GM15510 (cell line): ENCODE results near the gene TGM5.

Experiments
- POLR2A ChIP-seq: IDR thresholded peaks from 3 replicates; pipeline ENCODE4 v1.6.1; 2011; ENCODE audit warnings: borderline replicate concordance; ENCODE audit not compliant: insufficient read length; ENCODE audit errors: extremely low read depth

Gene TGM5

GRCh38 chr15:43214169-43214568 lies 52.6 kb downstream of the TGM5 start:
- TF ChIP-seq POLR2A: no peak

GRCh38 chr15:43213466-43213865 lies 53.3 kb downstream of the TGM5 start:
- TF ChIP-seq POLR2A: no peak

DNA sequence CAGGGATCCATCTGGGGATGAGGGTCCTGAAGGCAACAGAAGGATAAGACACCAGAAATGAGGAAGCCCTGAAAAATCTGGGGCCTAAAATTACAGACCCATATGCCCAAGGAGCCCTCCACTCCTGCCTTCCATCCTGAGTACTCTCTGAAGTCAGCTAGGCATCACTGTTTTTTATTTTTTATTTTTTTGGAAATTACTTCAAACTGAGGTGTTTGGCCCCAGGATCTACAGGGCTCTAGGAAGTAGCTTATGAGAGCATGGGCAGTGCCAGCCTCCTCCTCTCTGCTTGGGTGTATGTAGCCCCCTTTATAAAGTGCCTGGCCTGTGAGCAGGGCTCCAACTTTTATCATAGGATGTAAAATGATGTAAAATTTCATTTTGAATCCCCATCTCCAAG lies 53.8 kb downstream of the TGM5 start:
- no peak for TF ChIP-seq POLR2A

GRCh38 chr15:43212299-43212698 lies 54.4 kb downstream of the TGM5 start:
- TF ChIP-seq POLR2A: no peak

- TF ChIP-seq POLR2A: no peak
Measured at GRCh38 chr15:43211224-43211735, 55.4 kb downstream of the TGM5 start.

DNA sequence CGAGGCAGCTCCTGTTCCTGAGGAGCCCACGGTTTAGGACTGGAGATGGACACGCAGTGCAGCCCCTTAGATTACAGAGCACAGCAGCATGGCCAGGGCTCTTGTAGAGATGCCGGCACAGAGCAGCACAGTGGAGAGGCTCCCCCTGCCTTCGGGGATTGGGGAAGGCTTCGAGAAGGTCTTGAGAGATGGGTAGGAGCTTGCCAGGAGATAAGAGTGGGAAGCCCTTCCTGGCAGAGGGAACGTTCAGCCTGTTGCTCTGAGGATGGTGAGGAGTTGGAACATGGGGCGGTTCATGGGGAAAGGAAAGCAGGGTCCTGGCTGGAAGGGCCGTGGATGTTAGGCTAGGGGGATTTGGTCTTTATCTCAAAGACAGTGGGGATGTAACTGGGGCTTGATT lies 55.9 kb downstream of the TGM5 start:
- no peak for TF ChIP-seq POLR2A

DNA sequence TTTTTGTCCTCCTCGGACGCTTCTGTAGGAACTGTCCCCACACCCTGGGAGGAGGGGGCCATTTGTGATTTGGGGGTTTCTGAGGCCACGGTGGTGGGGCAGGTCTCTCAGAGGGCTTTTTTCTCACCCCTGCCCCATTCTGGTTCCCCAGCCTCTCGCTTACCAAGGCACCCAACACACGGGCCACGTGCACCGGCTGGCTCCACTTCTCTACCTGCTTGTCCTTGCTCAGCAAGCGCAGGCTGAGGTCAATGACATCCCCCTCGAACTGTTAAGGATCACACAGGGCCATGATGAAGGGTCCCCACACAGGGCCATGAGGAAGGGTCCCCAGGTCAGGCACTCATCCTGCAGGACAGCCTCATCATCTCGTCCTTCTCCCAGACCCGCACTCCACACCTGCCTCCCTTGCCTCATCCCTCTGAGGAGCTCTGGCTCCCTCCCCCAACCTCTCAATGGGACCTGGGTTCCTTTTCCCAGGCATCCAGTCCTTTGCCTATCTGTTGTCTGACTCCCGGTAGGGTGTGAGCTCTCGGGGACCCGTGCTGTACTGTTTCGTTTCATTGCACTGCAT lies 56.5 kb downstream of the TGM5 start:
- no peak for TF ChIP-seq POLR2A

DNA sequence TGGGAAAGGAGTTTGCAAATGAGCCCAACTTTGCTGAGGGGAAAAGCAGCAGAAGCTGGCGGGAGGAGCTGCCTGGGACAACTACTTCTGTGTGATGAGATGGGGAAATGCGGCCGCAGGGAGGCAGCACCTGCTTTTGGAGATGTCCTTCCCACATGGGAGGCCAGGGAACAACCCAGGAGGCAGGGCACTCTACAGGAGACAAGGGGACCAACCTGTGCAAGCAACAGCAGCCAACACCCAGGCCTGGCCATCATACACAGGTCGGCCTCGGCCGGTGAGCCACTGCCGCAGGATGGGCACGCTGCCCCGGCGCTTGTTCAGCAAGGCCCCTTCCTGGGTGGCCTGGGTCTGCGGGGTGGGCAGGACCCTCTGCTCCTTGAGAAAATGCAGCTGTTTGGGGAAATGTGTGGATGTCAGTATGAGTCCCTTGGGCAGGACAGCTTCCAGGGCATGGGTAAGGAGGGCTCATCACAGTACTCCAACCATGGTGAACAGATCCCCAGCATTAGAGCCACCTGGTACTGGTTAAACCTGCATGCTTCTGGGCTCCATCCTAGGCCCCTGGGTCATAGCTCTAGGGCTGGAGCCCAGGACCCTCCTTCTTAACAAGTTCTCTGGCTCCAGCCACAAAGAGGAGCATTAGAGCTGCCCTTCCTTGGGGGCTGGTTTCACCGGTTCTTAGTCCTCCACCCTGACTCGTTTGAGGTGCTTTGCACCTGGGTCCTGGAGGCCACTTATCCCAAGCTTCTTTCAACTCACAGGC lies 57.5 kb downstream of the TGM5 start:
- no peak for TF ChIP-seq POLR2A

- no peak for TF ChIP-seq POLR2A
Measured at GRCh38 chr15:43208052-43209002, 58.4 kb downstream of the TGM5 start.

GRCh38 chr15:43207024-43207423 lies 59.7 kb downstream of the TGM5 start:
- TF ChIP-seq POLR2A: no peak

DNA sequence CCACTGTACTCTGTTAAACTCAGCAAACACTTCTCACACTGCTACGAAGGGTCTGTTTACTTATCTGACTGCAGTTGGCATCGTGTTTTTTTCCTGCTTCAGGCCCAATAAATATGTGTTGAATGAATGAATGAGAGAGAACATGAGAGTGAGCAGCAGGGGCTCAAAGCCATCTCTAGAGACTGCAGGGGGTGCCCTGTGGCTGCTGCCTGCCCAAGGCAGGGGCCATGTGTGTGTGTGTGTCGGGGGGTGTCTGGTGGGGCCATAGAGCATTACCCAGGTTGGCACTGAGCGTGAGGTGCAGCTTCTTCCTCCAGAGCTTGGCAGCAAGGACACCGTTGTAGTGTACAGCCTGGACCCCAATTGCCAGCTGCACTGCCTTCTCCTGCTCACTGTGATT lies 60.7 kb downstream of the TGM5 start:
- no peak for TF ChIP-seq POLR2A

DNA sequence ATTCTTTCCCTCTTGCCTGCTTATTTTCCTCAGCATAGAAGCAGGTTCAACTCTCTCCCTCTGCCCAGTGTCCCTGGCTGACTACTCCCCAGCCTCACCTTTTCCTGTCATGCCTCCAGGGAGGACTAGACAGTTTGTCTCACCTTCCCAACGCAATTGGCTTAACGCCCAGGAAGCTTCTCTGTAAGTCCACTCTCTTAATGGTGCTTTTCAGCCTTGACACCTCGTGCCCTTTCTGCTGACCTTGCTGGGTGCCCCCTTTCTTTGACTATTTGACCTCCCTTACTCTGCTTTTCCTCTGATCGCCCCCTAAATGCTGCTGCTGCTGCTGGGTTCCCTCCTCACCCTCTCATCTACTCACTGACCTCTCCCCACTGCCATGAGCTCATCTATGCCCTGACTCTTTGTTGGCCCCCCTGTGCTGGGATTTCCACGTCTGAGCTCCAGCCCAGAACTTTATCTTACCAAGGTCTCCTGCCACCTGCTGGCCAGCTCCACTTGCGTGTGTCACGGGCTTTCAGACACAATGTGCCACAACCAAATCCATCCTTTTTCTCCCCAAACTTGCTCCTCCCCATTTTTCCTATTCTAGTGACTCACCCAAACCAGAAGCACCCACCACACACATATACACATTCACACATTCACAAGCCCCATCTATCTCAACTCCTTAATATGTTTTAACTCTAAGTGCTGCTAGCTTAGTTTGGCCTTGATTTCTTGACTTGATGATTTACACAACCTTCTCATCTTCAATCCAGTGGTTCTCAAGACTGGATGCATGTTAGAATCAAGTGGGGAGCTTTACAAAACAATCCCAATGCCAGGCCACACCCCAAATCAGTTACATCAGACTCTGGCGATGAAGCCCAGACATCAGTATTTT lies 62.5 kb downstream of the TGM5 start:
- TF ChIP-seq POLR2A: no peak

DNA sequence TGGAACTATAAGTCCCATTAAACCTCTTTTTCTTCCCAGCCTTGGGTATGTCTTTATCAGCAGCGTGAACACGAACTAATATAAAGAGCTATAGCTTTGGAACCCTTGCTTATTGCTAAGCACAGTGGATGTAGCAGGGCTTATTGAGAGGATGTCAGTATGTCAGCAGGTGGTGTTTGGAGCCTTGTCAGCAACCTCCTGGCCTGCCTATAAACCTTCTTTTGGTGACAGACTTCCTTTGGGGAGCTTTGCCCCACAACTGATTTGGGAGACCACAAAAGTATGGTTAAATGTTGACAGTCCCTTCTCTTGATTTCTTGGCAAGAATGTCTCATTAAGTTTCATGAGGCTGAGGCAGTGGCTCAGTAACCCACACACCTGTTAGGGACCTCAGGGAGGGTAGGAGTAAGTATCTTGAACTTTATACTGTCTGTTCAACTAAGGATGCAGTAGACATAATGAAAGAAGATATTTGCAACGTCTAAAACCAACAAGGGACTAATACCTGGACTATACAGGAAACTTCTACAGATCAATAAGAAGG lies 66.7 kb downstream of the TGM5 start:
- no peak for TF ChIP-seq POLR2A

GRCh38 chr15:43198992-43199391 lies 67.7 kb downstream of the TGM5 start:
- TF ChIP-seq POLR2A: no peak
